B cell (primary cell): ENCODE results near the gene DCTPP1. TPM values are rescaled to one million over a fixed set of nuclear protein-coding genes. Genes with fewer than 3 reads are reported as not detected.

Experiments
- ATAC-seq: fragments of 200-7000 bp; cut with Tn5 transposase; one replicate; pipeline ENCODE4 v1.10.0; 2021; ENCODE audit warnings: low read depth, mild to moderate bottlenecking, moderate number of reproducible peaks, moderate library complexity
- CTCF ChIA-PET: fragments of 350-600 bp; sonication (Branson Sonifier 250); formaldehyde crosslinking; loops from one replicate; lab custom pipeline; 2021; ENCODE audit warnings: antibody characterized with exemption, inconsistent platforms; lab: Charles Lee
- POLR2A ChIA-PET: fragments of 350-600 bp; sonication (Branson Sonifier 250); formaldehyde crosslinking; loops from one replicate; lab custom pipeline; 2021; ENCODE audit warnings: antibody characterized with exemption; lab: Charles Lee
- DNase-seq: peaks from one replicate; pipeline ENCODE4 v3.0.0; 2013
- H2AFZ ChIP-seq: 2 replicates; pipeline ENCODE4 v1.6.1; 2012; ENCODE audit warnings: mild to moderate bottlenecking, low read depth, low read length; ENCODE audit not compliant: insufficient read depth, poor library complexity, severe bottlenecking
- H3K27ac ChIP-seq, 2 donors: 1 replicate in 1 of 2; 2 replicates in 1 of 2; pipeline ENCODE4 v1.5.1; 2012 to 2013; ENCODE audit warnings: low read length in 2 of 2, mild to moderate bottlenecking in 2 of 2, moderate library complexity in 1 of 2
- H3K27me3 ChIP-seq, 4 experiments: fragments of 200-600 bp in 1 of 4; sonication (generic) in 1 of 4; replicated peaks in 1 of 4; 1 replicate in 2 of 4; 2 replicates in 2 of 4; pipeline versions ENCODE4 v1.6.1 to v1.7.0; 2013 to 2016; ENCODE audit warnings: low read length in 3 of 4, mild to moderate bottlenecking in 2 of 4, mixed read lengths in 1 of 4, moderate library complexity in 1 of 4; ENCODE audit not compliant: insufficient read depth in 4 of 4, control insufficient read depth in 3 of 4; ENCODE audit errors: control extremely low read depth in 1 of 4
- H3K36me3 ChIP-seq, 2 experiments: replicated peaks in 1 of 2; 1 replicate in 1 of 2; 2 replicates in 1 of 2; pipeline versions ENCODE4 v1.6.1 to v1.7.1; 2013; ENCODE audit warnings: low read length in 1 of 2; ENCODE audit not compliant: insufficient read depth in 2 of 2, control insufficient read depth in 1 of 2; ENCODE audit errors: control extremely low read depth in 1 of 2, extremely low read depth in 1 of 2
- H3K4me1 ChIP-seq, 2 donors: fragments of 200-600 bp in 1 of 2; sonication (generic) in 1 of 2; 1 replicate in 1 of 2; 2 replicates in 1 of 2; pipeline versions ENCODE4 v1.5.1 to v1.6.1; 2013 to 2017; ENCODE audit warnings: low read length in 2 of 2; ENCODE audit not compliant: control insufficient read depth in 2 of 2, insufficient read depth in 2 of 2
- H3K4me2 ChIP-seq: replicated peaks from 2 replicates; pipeline ENCODE3; 2012; ENCODE audit warnings: mild to moderate bottlenecking, low read depth, low read length; ENCODE audit not compliant: poor library complexity, severe bottlenecking
- H3K4me3 ChIP-seq, 5 experiments: fragments of 200-600 bp in 1 of 5; sonication (generic) in 1 of 5; 1 replicate in 3 of 5; 2 replicates in 2 of 5; pipeline versions ENCODE4 v1.5.1 to v1.7.0; 2011 to 2016; ENCODE audit warnings: low read length in 4 of 5, mild to moderate bottlenecking in 4 of 5, low read depth in 2 of 5, control low read depth in 1 of 5, moderate library complexity in 1 of 5; ENCODE audit not compliant: insufficient read depth in 1 of 5; ENCODE audit errors: control extremely low read depth in 1 of 5, extremely low read depth in 1 of 5
- H3K79me2 ChIP-seq: fragments of 200-600 bp; sonication (generic); one replicate; pipeline ENCODE4 v1.6.0; 2016; ENCODE audit warnings: low read length; ENCODE audit not compliant: control insufficient read depth, insufficient read depth
- H3K9ac ChIP-seq: fragments of 200-600 bp; sonication (generic); 2 replicates; pipeline ENCODE4 v1.6.1; 2017; ENCODE audit warnings: mild to moderate bottlenecking, low read length, moderate library complexity
- H3K9me3 ChIP-seq, 3 donors: one replicate each; pipeline versions ENCODE4 v1.6.1 to v1.7.1; 2013; ENCODE audit warnings: low read length in 2 of 3; ENCODE audit not compliant: control insufficient read depth in 2 of 3, insufficient read depth in 1 of 3; ENCODE audit errors: control extremely low read depth in 1 of 3
- H4K20me1 ChIP-seq: 2 replicates; pipeline ENCODE4 v1.6.0; 2012; ENCODE audit warnings: mild to moderate bottlenecking, low read length; ENCODE audit not compliant: insufficient read depth, control insufficient read depth, poor library complexity, severe bottlenecking
- H3K27ac Mint-ChIP-seq: one replicate; pipeline ENCODE4 v1.8.0; 2021; ENCODE audit warnings: mixed read lengths
- H3K27me3 Mint-ChIP-seq: one replicate; pipeline ENCODE4 v1.8.0; 2021; ENCODE audit warnings: mixed read lengths
- H3K4me1 Mint-ChIP-seq: one replicate; pipeline ENCODE4 v1.8.0; 2021; ENCODE audit warnings: mixed read lengths
- H3K4me3 Mint-ChIP-seq: one replicate; pipeline ENCODE4 v1.8.0; 2021; ENCODE audit warnings: mixed read lengths
- H3K9me3 Mint-ChIP-seq: one replicate; pipeline ENCODE4 v1.8.0; 2022; ENCODE audit warnings: mixed read lengths; ENCODE audit not compliant: insufficient read depth
- CTCF ChIP-seq: fragments of 200-600 bp; IDR thresholded peaks from one replicate; pipeline ENCODE4 v1.8.0; 2022; ENCODE audit warnings: antibody characterized with exemption, mild to moderate bottlenecking
- EZH2 ChIP-seq: IDR thresholded peaks from 2 replicates; pipeline ENCODE4 v1.6.1; 2012; ENCODE audit warnings: borderline replicate concordance, low read depth, mild to moderate bottlenecking, moderate library complexity, low read length; ENCODE audit not compliant: insufficient read depth, poor library complexity, severe bottlenecking
- WGBS: methylation state at CpG from one replicate; pipeline ENCODE4 v1.1.5; 2013; ENCODE audit warnings: missing lambda C conversion rate; ENCODE audit not compliant: insufficient coverage; 5-methylcytosine and 5-hydroxymethylcytosine counted together
- intact Hi-C: fragments of 100-400 bp; cut with micrococcal nuclease; formaldehyde crosslinking; loops from one replicate; pipeline ENCODE4 v1.10.0; 2022
- polyA plus RNA-seq: library from polyadenylated mRNA; depleted of rRNA; stranded (reverse); fragments of >200 nt; gene quantifications from 2 replicates; pipeline ENCODE4 v1.2.3, GENCODE V29; 2012
- total RNA-seq, 2 donors: library from RNA; stranded (reverse); fragments of 120-200 nt in 1 of 2; gene quantifications; 1 replicate in 1 of 2; 2 replicates in 1 of 2; pipeline versions ENCODE4 v1.2.3 to v1.2.4, GENCODE V29; 2013 to 2022

The DCTPP1 gene
- total and polyA plus RNA-seq, 2 donors (not counting 1 experiment from before 2014, with no cell fraction given) = 25.0 to 30.3 TPM

GRCh38 chr16:30413112-30413806 is 16.6 kb downstream of the DCTPP1 start:
- H3K4me2 ChIP-seq = no peak overlapping the region
- no peak for DNase-seq
- Mint-ChIP-seq H3K27me3 (no peaks in the 10 kb centered on the region), H3K4me1 (peaks cover 17% of the 10 kb centered on the region), H3K27ac (no peak overlapping the region), H3K4me3 (no peak overlapping the region), H3K9me3 (no peaks in the 10 kb centered on the region)
- H3K4me3 ChIP-seq = no peak overlapping the region
- H2AFZ ChIP-seq = no peak overlapping the region
- no peak overlapping the region for H3K27ac ChIP-seq
- TF ChIP-seq EZH2 (no peak), CTCF (no peak)
- H3K36me3 ChIP-seq = peaks cover 0 to 7% of the 10 kb centered on the region in 2 experiments
- H4K20me1 ChIP-seq = no peaks in the 10 kb centered on the region
- no peaks in the 10 kb centered on the region for H3K27me3 ChIP-seq
- H3K9me3 ChIP-seq = no peaks in the 10 kb centered on the region
- H3K4me1 ChIP-seq = peaks cover 13 to 21% of the 10 kb centered on the region in 2 donors
- no peak overlapping the region for H3K9ac ChIP-seq
- ATAC-seq = no peak
- CTCF ChIA-PET = interaction anchor here (1.2 to 1.3 kb wide), 2 partner anchors 17 to 185 kb away, joined by 4 to 5 read pairs; partner anchors contain the start of gene DCTPP1
- intact Hi-C loops = no loop called here
- H3K79me2 ChIP-seq = peaks cover 21% of the 10 kb centered on the region
- POLR2A ChIA-PET = no interaction called here
- 92% methylated on average over 4 of the region's 6 CpGs for WGBS
